ENCODE measurements around the gene FOXP1.

The FOXP1 gene

GRCh38 chr3:71054312-71054711 lies 529.2 kb downstream of the FOXP1 start:
- H2AFZ ChIP-seq, result no peak overlapping the region
- H3K27me3 ChIP-seq (ENCODE audit: control insufficient read depth, insufficient read depth, low read length), result no peaks in the 10 kb centered on the region
- no peaks in the 10 kb centered on the region for H3K36me3 ChIP-seq (ENCODE audit: control insufficient read depth, insufficient read depth, low read length)
- no peak overlapping the region for H3K27ac ChIP-seq
- H3K4me1 ChIP-seq, result no peaks in the 10 kb centered on the region
- no peak overlapping the region for H3K4me3 ChIP-seq (ENCODE audit: low read depth, low read length)
- H3K9ac ChIP-seq, result no peak overlapping the region
- no peaks in the 10 kb centered on the region for H3K9me3 ChIP-seq (ENCODE audit: control insufficient read depth, low read length)
- TF ChIP-seq, protein P1, sequence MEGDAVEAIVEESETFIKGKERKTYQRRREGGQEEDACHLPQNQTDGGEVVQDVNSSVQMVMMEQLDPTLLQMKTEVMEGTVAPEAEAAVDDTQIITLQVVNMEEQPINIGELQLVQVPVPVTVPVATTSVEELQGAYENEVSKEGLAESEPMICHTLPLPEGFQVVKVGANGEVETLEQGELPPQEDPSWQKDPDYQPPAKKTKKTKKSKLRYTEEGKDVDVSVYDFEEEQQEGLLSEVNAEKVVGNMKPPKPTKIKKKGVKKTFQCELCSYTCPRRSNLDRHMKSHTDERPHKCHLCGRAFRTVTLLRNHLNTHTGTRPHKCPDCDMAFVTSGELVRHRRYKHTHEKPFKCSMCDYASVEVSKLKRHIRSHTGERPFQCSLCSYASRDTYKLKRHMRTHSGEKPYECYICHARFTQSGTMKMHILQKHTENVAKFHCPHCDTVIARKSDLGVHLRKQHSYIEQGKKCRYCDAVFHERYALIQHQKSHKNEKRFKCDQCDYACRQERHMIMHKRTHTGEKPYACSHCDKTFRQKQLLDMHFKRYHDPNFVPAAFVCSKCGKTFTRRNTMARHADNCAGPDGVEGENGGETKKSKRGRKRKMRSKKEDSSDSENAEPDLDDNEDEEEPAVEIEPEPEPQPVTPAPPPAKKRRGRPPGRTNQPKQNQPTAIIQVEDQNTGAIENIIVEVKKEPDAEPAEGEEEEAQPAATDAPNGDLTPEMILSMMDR (IDR thresholded peaks at IDR 0.05), result no peak
- H3K79me2 ChIP-seq, result peaks cover 2% of the 10 kb centered on the region
- H3K4me2 ChIP-seq (ENCODE audit: low read length), result no peak overlapping the region

DNA sequence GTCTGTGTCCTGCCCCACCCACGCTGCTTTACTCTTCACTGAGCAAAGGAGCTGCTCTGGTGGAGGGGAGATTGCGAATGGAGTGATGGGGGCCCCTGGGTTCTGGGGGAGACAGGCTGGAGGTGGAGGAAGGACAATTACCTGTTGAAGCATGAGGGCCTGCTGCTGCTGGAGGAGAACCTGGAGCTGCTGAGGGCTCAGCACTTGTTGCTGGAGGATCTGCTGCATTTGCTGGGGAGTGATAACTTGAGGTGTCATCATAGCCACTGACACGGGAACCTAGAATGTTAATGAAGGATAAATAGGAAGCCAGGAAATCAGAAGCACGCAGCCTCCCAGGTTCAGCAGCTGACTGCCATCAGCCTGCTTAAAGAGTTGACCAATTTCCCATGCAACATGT lies 530.0 kb downstream of the FOXP1 start:
- peaks cover 2% of the 10 kb centered on the region for H3K79me2 ChIP-seq
- no peak overlapping the region for H2AFZ ChIP-seq
- TF ChIP-seq, protein P1 (IDR thresholded peaks at IDR 0.05), result no peak
- no peak overlapping the region for H3K27ac ChIP-seq
- H3K27me3 ChIP-seq (ENCODE audit: control insufficient read depth, insufficient read depth, low read length), result no peaks in the 10 kb centered on the region
- no peak overlapping the region for H3K4me3 ChIP-seq (ENCODE audit: low read depth, low read length)
- no peaks in the 10 kb centered on the region for H3K9me3 ChIP-seq (ENCODE audit: control insufficient read depth, low read length)
- H3K36me3 ChIP-seq (ENCODE audit: control insufficient read depth, insufficient read depth, low read length), result no peaks in the 10 kb centered on the region
- no peak overlapping the region for H3K9ac ChIP-seq
- no peaks in the 10 kb centered on the region for H3K4me1 ChIP-seq
- H3K4me2 ChIP-seq (ENCODE audit: low read length), result no peak overlapping the region

- Histone ChIP-seq H3K9ac (no peak overlapping the region), H3K4me2 (ENCODE audit: low read length) (no peak overlapping the region), H3K4me3 (ENCODE audit: low read depth, low read length) (no peak overlapping the region), H3K4me1 (no peaks in the 10 kb centered on the region), H3K9me3 (ENCODE audit: control insufficient read depth, low read length) (no peaks in the 10 kb centered on the region), H3K79me2 (peaks cover 2% of the 10 kb centered on the region), H3K27ac (no peak overlapping the region), H2AFZ (no peak overlapping the region), H3K27me3 (ENCODE audit: control insufficient read depth, insufficient read depth, low read length) (no peaks in the 10 kb centered on the region), H3K36me3 (ENCODE audit: control insufficient read depth, insufficient read depth, low read length) (no peaks in the 10 kb centered on the region)
- TF ChIP-seq, protein P1 (IDR thresholded peaks at IDR 0.05), result no peak
Observed at GRCh38 chr3:71052716-71053115, 530.8 kb downstream of the FOXP1 start.

- H3K27ac ChIP-seq, result no peak overlapping the region
- H3K4me3 ChIP-seq (ENCODE audit: low read depth, low read length), result no peak overlapping the region
- no peaks in the 10 kb centered on the region for H3K27me3 ChIP-seq (ENCODE audit: control insufficient read depth, insufficient read depth, low read length)
- no peaks in the 10 kb centered on the region for H3K36me3 ChIP-seq (ENCODE audit: control insufficient read depth, insufficient read depth, low read length)
- H3K4me1 ChIP-seq, result no peaks in the 10 kb centered on the region
- no peak overlapping the region for H3K4me2 ChIP-seq (ENCODE audit: low read length)
- TF ChIP-seq, protein P1 (IDR thresholded peaks at IDR 0.05), result no peak
- no peaks in the 10 kb centered on the region for H3K9me3 ChIP-seq (ENCODE audit: control insufficient read depth, low read length)
- no peak overlapping the region for H3K9ac ChIP-seq
- H3K79me2 ChIP-seq, result peaks cover 2% of the 10 kb centered on the region
- no peak overlapping the region for H2AFZ ChIP-seq
Observed at GRCh38 chr3:71051893-71052687, 531.4 kb downstream of the FOXP1 start.

DNA sequence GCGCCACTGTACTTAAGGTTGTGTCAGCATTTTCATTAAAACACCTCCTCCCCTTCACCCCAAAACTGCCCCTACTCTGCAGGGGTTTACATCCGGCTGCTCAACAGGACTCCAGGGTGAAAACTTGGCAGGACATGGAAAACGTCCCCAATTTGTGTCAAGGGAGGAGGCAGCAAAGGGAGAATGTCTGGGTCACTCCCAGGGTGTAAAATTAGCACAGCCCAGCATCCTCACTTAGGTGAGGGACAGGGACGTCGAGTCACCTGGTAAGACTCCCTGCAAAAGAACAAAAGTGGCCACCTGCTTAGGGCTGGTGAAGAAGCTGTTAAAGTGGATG lies 532.3 kb downstream of the FOXP1 start:
- Histone ChIP-seq H3K9ac (no peak overlapping the region), H3K9me3 (ENCODE audit: control insufficient read depth, low read length) (no peaks in the 10 kb centered on the region), H3K4me2 (ENCODE audit: low read length) (no peak overlapping the region), H3K27ac (no peak overlapping the region), H3K4me1 (no peaks in the 10 kb centered on the region), H3K79me2 (peaks cover 2% of the 10 kb centered on the region), H2AFZ (no peak overlapping the region), H3K4me3 (ENCODE audit: low read depth, low read length) (no peak overlapping the region), H3K36me3 (ENCODE audit: control insufficient read depth, insufficient read depth, low read length) (no peaks in the 10 kb centered on the region), H3K27me3 (ENCODE audit: control insufficient read depth, insufficient read depth, low read length) (no peaks in the 10 kb centered on the region)
- TF ChIP-seq, protein P1 (IDR thresholded peaks at IDR 0.05), result no peak

Measured in parathyroid adenoma (tissue), 2 donors.